BLaER1 (cell line): ENCODE measurements around the gene TTC23.

Experiments
- H3K27ac ChIP-seq: shearing (Covaris generic); formaldehyde crosslinking; 2 replicates; pipeline ENCODE4 v1.8.1; 2022
- H3K27me3 ChIP-seq: shearing (Covaris generic); formaldehyde crosslinking; 2 replicates; pipeline ENCODE4 v1.8.1; 2022
- H3K36me3 ChIP-seq: shearing (Covaris generic); formaldehyde crosslinking; 2 replicates; pipeline ENCODE4 v1.8.1; 2022
- H3K4me1 ChIP-seq: shearing (Covaris generic); formaldehyde crosslinking; 2 replicates; pipeline ENCODE4 v1.8.1; 2022
- H3K4me2 ChIP-seq: shearing (Covaris generic); formaldehyde crosslinking; 2 replicates; pipeline ENCODE4 v1.8.1; 2022
- H3K4me3 ChIP-seq: shearing (Covaris generic); formaldehyde crosslinking; 2 replicates; pipeline ENCODE4 v1.8.1; 2022
- H3K9ac ChIP-seq: shearing (Covaris generic); formaldehyde crosslinking; 2 replicates; pipeline ENCODE4 v1.8.1; 2022
- H3K9me3 ChIP-seq: shearing (Covaris generic); formaldehyde crosslinking; 2 replicates; pipeline ENCODE4 v1.8.1; 2022
- H4K20me1 ChIP-seq: shearing (Covaris generic); formaldehyde crosslinking; 2 replicates; pipeline ENCODE4 v1.8.1; 2022
- Cebpa-rat ChIP-seq: shearing (Covaris generic); IDR thresholded peaks from 2 replicates; pipeline ENCODE4 v1.8.1; 2022

The TTC23 gene

GRCh38 chr15:99275525-99276128 lies 26.2 kb upstream of the TTC23 start:
- no peaks in the 10 kb centered on the region for H4K20me1 ChIP-seq
- peaks cover 51% of the 10 kb centered on the region for H3K4me1 ChIP-seq
- H3K4me2 ChIP-seq, result peak overlapping the region; percentile 68
- TF ChIP-seq Cebpa-rat, result no peak
- H3K36me3 ChIP-seq, result no peaks in the 10 kb centered on the region
- H3K9ac ChIP-seq, result no peak overlapping the region; the same call in 1 of the 2 replicates
- H3K9me3 ChIP-seq, result no peaks in the 10 kb centered on the region; the same call in 1 of the 2 replicates
- peak overlapping the region; percentile 28; the same call in 1 of the 2 replicates for H3K4me3 ChIP-seq
- H3K27ac ChIP-seq, result peak overlapping the region; percentile 20; the same call in 1 of the 2 replicates
- H3K27me3 ChIP-seq, result no peaks in the 10 kb centered on the region

- TF ChIP-seq Cebpa-rat, result no peak
- no peak overlapping the region for H3K4me3 ChIP-seq
- H3K9ac ChIP-seq, result no peak overlapping the region
- H3K36me3 ChIP-seq, result no peaks in the 10 kb centered on the region
- H3K4me2 ChIP-seq, result peak overlapping the region; percentile 68
- no peaks in the 10 kb centered on the region for H3K27me3 ChIP-seq
- H3K9me3 ChIP-seq, result no peaks in the 10 kb centered on the region; the same call in 1 of the 2 replicates
- H4K20me1 ChIP-seq, result no peaks in the 10 kb centered on the region
- peaks cover 46% of the 10 kb centered on the region for H3K4me1 ChIP-seq
- peak overlapping the region; percentile 20; the same call in 1 of the 2 replicates for H3K27ac ChIP-seq
These were observed 25.7 kb upstream of the TTC23 start for GRCh38 chr15:99275061-99275460.

GRCh38 chr15:99273801-99274200 lies 24.4 kb upstream of the TTC23 start:
- H3K36me3 ChIP-seq, result no peaks in the 10 kb centered on the region
- no peak overlapping the region for H3K4me2 ChIP-seq
- no peak overlapping the region for H3K9ac ChIP-seq
- H3K9me3 ChIP-seq, result no peaks in the 10 kb centered on the region; the same call in 1 of the 2 replicates
- H3K27me3 ChIP-seq, result no peaks in the 10 kb centered on the region
- no peak overlapping the region for H3K27ac ChIP-seq
- H3K4me1 ChIP-seq, result peaks cover 34% of the 10 kb centered on the region
- no peaks in the 10 kb centered on the region for H4K20me1 ChIP-seq
- TF ChIP-seq Cebpa-rat, result no peak
- no peak overlapping the region for H3K4me3 ChIP-seq

- H3K27me3 ChIP-seq, result no peaks in the 10 kb centered on the region
- H3K27ac ChIP-seq, result no peak overlapping the region
- no peaks in the 10 kb centered on the region for H4K20me1 ChIP-seq
- H3K9me3 ChIP-seq, result no peaks in the 10 kb centered on the region
- no peak overlapping the region for H3K4me3 ChIP-seq
- H3K9ac ChIP-seq, result no peak overlapping the region
- H3K4me1 ChIP-seq, result no peaks in the 10 kb centered on the region; the same call in 1 of the 2 replicates
- H3K36me3 ChIP-seq, result no peaks in the 10 kb centered on the region
- no peak overlapping the region for H3K4me2 ChIP-seq
- TF ChIP-seq Cebpa-rat, result no peak
These were observed 19.1 kb upstream of the TTC23 start for GRCh38 chr15:99268431-99268830.

GRCh38 chr15:99267957-99268356 lies 18.6 kb upstream of the TTC23 start:
- Histone ChIP-seq H3K36me3 (no peaks in the 10 kb centered on the region), H3K9ac (no peak overlapping the region), H3K4me3 (no peak overlapping the region), H3K9me3 (no peaks in the 10 kb centered on the region), H3K4me2 (no peak overlapping the region), H3K4me1 (no peaks in the 10 kb centered on the region; the same call in 1 of the 2 replicates), H3K27ac (no peak overlapping the region), H3K27me3 (no peaks in the 10 kb centered on the region), H4K20me1 (no peaks in the 10 kb centered on the region)
- no peak for TF ChIP-seq Cebpa-rat

- Histone ChIP-seq H4K20me1 (no peaks in the 10 kb centered on the region), H3K9me3 (no peaks in the 10 kb centered on the region), H3K27me3 (no peaks in the 10 kb centered on the region), H3K9ac (no peak overlapping the region), H3K36me3 (no peaks in the 10 kb centered on the region), H3K4me1 (no peaks in the 10 kb centered on the region; the same call in 1 of the 2 replicates), H3K4me2 (no peak overlapping the region), H3K4me3 (no peak overlapping the region), H3K27ac (no peak overlapping the region)
- TF ChIP-seq Cebpa-rat, result no peak
These were observed 16.2 kb upstream of the TTC23 start for GRCh38 chr15:99265541-99266070.

- Histone ChIP-seq H3K4me1 (no peaks in the 10 kb centered on the region; the same call in 1 of the 2 replicates), H3K4me3 (no peak overlapping the region), H3K9me3 (no peaks in the 10 kb centered on the region), H3K27me3 (no peaks in the 10 kb centered on the region), H3K36me3 (no peaks in the 10 kb centered on the region), H4K20me1 (no peaks in the 10 kb centered on the region), H3K9ac (no peak overlapping the region), H3K27ac (no peak overlapping the region), H3K4me2 (no peak overlapping the region)
- no peak for TF ChIP-seq Cebpa-rat
These were observed 14.7 kb upstream of the TTC23 start for GRCh38 chr15:99264125-99264524.

GRCh38 chr15:99257107-99257750 lies 7.8 kb upstream of the TTC23 start:
- H3K4me3 ChIP-seq, result no peak overlapping the region
- peaks cover 10% of the 10 kb centered on the region for H3K36me3 ChIP-seq
- H3K4me2 ChIP-seq, result no peak overlapping the region
- H3K9me3 ChIP-seq, result no peaks in the 10 kb centered on the region
- no peak for TF ChIP-seq Cebpa-rat
- no peak overlapping the region for H3K27ac ChIP-seq
- peaks cover 17% of the 10 kb centered on the region for H3K4me1 ChIP-seq
- no peaks in the 10 kb centered on the region for H3K27me3 ChIP-seq
- H3K9ac ChIP-seq, result no peak overlapping the region
- H4K20me1 ChIP-seq, result no peaks in the 10 kb centered on the region

- no peak overlapping the region for H3K27ac ChIP-seq
- H3K9me3 ChIP-seq, result peaks cover 5% of the 10 kb centered on the region; the same call in 1 of the 2 replicates
- peaks cover 10% of the 10 kb centered on the region for H3K36me3 ChIP-seq
- no peak overlapping the region for H3K9ac ChIP-seq
- TF ChIP-seq Cebpa-rat, result no peak
- peak overlapping the region; percentile 87; the same call in 1 of the 2 replicates for H3K4me2 ChIP-seq
- H3K4me3 ChIP-seq, result no peak overlapping the region
- H4K20me1 ChIP-seq, result no peaks in the 10 kb centered on the region
- peaks cover 20% of the 10 kb centered on the region for H3K4me1 ChIP-seq
- H3K27me3 ChIP-seq, result no peaks in the 10 kb centered on the region; the same call in 1 of the 2 replicates
These were observed 4.2 kb upstream of the TTC23 start for GRCh38 chr15:99253381-99254090.
